PC-3 (cell line): ENCODE measurements around the gene D2HGDH. TPM values are rescaled to one million over a fixed set of nuclear protein-coding genes. Genes with fewer than 3 reads are reported as not detected.
"Not testable (repeated sequence)": the region's sequence is repeated elsewhere in the genome, so short reads cannot be mapped to it uniquely, and the experiment has no call there.

Source experiments
- ATAC-seq: fragments of 200-7000 bp; cut with Tn5 transposase; 2 replicates; pipeline ENCODE4 v1.9.1; 2020; ENCODE audit warnings: mild to moderate bottlenecking, moderate library complexity
- BruUV-seq: library from RNA; stranded (reverse); fragments of 400-500 nt; replicated peaks from 2 replicates; lab custom pipeline; 2021; lab: Mats Ljungman, UMichigan
- CTCF ChIA-PET: fragments of 300-600 bp; sonication (Branson Sonifier 250); formaldehyde crosslinking; loops from one replicate; lab custom pipeline; 2022; ENCODE audit warnings: antibody characterized with exemption; lab: Charles Lee
- POLR2A ChIA-PET: fragments of 300-600 bp; sonication (Branson Sonifier 250); formaldehyde crosslinking; loops from one replicate; lab custom pipeline; 2022; ENCODE audit warnings: antibody characterized with exemption; ENCODE audit not compliant: unreplicated experiment; lab: Charles Lee
- DNase-seq: peaks from one replicate; pipeline ENCODE4 v3.0.0-alpha.2; 2015
- H2AFZ ChIP-seq: fragments of 300-600 bp; sonication (generic); 2 replicates; pipeline ENCODE4 v1.6.0; 2016; ENCODE audit warnings: antibody characterized with exemption, low read length
- H3F3A ChIP-seq: fragments of 300-600 bp; sonication (generic); one replicate; pipeline ENCODE4 v1.6.0; 2017; ENCODE audit warnings: antibody characterized with exemption, low read length, control low read depth, mild to moderate bottlenecking; ENCODE audit not compliant: unreplicated experiment
- H3K27ac ChIP-seq: fragments of 300-600 bp; sonication (generic); 2 replicates; pipeline ENCODE4 v1.5.1; 2016; ENCODE audit warnings: mild to moderate bottlenecking, low read length
- H3K27me3 ChIP-seq: fragments of 300-600 bp; sonication (generic); 2 replicates; pipeline ENCODE4 v1.6.1; 2016; ENCODE audit warnings: low read length, mixed read lengths
- H3K36me3 ChIP-seq: fragments of 300-600 bp; sonication (generic); 2 replicates; pipeline ENCODE4 v1.6.1; 2016; ENCODE audit warnings: low read depth, mixed run types, low read length, mixed read lengths
- H3K4me1 ChIP-seq: fragments of 300-600 bp; sonication (generic); 2 replicates; pipeline ENCODE4 v1.5.1; 2016; ENCODE audit warnings: low read length; ENCODE audit not compliant: insufficient read depth
- H3K4me2 ChIP-seq: fragments of 300-600 bp; sonication (generic); 2 replicates; pipeline ENCODE4 v1.6.0; 2016; ENCODE audit warnings: low read length
- H3K4me3 ChIP-seq: fragments of 300-600 bp; sonication (generic); 2 replicates; pipeline ENCODE4 v1.5.1; 2016; ENCODE audit warnings: mild to moderate bottlenecking, low read length, mixed read lengths
- H3K79me2 ChIP-seq: fragments of 300-600 bp; sonication (generic); 2 replicates; pipeline ENCODE4 v1.6.1; 2017; ENCODE audit warnings: low read length, mixed read lengths
- H3K9ac ChIP-seq: fragments of 300-600 bp; sonication (generic); 2 replicates; pipeline ENCODE4 v1.6.0; 2016; ENCODE audit warnings: mild to moderate bottlenecking, low read length
- H3K9me2 ChIP-seq: fragments of 300-600 bp; sonication (generic); replicated peaks from 2 replicates; pipeline ENCODE4 v1.6.1; 2016; ENCODE audit warnings: mixed run types, low read length, mixed read lengths
- H3K9me3 ChIP-seq: fragments of 300-600 bp; sonication (generic); 2 replicates; pipeline ENCODE4 v1.6.1; 2016; ENCODE audit warnings: low read length, mixed read lengths
- H4K20me1 ChIP-seq: fragments of 300-600 bp; sonication (generic); 2 replicates; pipeline ENCODE4 v1.6.1; 2016; ENCODE audit warnings: low read length, mixed read lengths
- EZH2 ChIP-seq: fragments of 300-600 bp; sonication (generic); IDR thresholded peaks from one replicate; pipeline ENCODE4 v1.6.1; 2017; ENCODE audit warnings: antibody characterized with exemption, mild to moderate bottlenecking, low read length; ENCODE audit not compliant: unreplicated experiment
- EZH2phosphoT487 ChIP-seq: fragments of 300-600 bp; sonication (generic); IDR thresholded peaks from 2 replicates; pipeline ENCODE4 v1.6.1; 2018; ENCODE audit warnings: mild to moderate bottlenecking, antibody characterized with exemption, low read length, borderline replicate concordance
- intact Hi-C: fragments of 100-400 bp; cut with micrococcal nuclease; formaldehyde crosslinking; loops from 2 replicates; pipeline ENCODE4 v1.9.0; 2023
- total RNA-seq: library from RNA; depleted of rRNA; stranded (reverse); fragments of >200 nt; gene quantifications from 2 replicates; pipeline ENCODE4 v1.2.3, GENCODE V29; 2014
- TF ChIP-seq, protein P1 (sequence below): fragments of 300-600 bp; sonication (generic); conservative IDR thresholded peaks from 2 replicates; pipeline ENCODE4 v1.5.1; 2017; ENCODE audit warnings: antibody characterized with exemption, low read depth, mild to moderate bottlenecking, low read length

D2HGDH gene
- total RNA-seq, 1 experiment from 2014 or later = 28.5 TPM

DNA sequence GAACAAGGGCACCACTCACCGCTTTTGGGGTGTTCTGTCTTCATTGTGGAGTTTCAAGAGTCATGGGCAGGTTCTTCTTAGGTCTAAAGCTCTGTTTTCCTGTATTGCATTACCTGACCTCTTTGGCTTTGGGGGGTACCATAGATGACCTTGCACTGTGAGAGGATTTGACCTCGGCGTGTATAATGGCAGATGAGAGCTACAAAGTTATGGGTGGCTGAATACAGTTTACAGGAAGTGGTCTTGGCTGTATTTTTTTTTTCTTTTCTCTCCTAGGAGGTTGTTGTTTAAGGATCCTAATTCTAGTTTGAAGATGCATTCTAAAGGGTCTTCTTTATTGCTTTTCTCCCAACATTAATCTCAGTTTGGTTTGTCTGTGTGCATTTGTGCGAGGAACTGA is 53.7 kb downstream of the D2HGDH start:
- Histone ChIP-seq H3K27me3 (no peaks in the 10 kb centered on the region), H3K9me2 (no peaks in the 10 kb centered on the region), H3K9me3 (no peaks in the 10 kb centered on the region), H3K4me2 (no peak overlapping the region), H3K4me3 (no peak overlapping the region), H3K9ac (no peak overlapping the region), H2AFZ (no peak overlapping the region), H4K20me1 (no peaks in the 10 kb centered on the region), H3K4me1 (no peaks in the 10 kb centered on the region), H3K36me3 (no peaks in the 10 kb centered on the region), H3K27ac (no peak overlapping the region), H3K79me2 (no peaks in the 10 kb centered on the region), H3F3A (no peaks in the 10 kb centered on the region)
- intact Hi-C loops = no loop called here
- TF ChIP-seq EZH2phosphoT487 (no peak), EZH2 (no peak)
- TF ChIP-seq, protein P1, sequence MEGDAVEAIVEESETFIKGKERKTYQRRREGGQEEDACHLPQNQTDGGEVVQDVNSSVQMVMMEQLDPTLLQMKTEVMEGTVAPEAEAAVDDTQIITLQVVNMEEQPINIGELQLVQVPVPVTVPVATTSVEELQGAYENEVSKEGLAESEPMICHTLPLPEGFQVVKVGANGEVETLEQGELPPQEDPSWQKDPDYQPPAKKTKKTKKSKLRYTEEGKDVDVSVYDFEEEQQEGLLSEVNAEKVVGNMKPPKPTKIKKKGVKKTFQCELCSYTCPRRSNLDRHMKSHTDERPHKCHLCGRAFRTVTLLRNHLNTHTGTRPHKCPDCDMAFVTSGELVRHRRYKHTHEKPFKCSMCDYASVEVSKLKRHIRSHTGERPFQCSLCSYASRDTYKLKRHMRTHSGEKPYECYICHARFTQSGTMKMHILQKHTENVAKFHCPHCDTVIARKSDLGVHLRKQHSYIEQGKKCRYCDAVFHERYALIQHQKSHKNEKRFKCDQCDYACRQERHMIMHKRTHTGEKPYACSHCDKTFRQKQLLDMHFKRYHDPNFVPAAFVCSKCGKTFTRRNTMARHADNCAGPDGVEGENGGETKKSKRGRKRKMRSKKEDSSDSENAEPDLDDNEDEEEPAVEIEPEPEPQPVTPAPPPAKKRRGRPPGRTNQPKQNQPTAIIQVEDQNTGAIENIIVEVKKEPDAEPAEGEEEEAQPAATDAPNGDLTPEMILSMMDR = no peak
- CTCF ChIA-PET = no interaction called here
- ATAC-seq (no peak), DNase-seq (no peak)
- POLR2A ChIA-PET = interaction anchor here (0.6 kb wide), 1 partner anchor 23 kb away, joined by 4 read pairs; no protein-coding TSS in a partner anchor
- no TSS peak for BruUV-seq

DNA sequence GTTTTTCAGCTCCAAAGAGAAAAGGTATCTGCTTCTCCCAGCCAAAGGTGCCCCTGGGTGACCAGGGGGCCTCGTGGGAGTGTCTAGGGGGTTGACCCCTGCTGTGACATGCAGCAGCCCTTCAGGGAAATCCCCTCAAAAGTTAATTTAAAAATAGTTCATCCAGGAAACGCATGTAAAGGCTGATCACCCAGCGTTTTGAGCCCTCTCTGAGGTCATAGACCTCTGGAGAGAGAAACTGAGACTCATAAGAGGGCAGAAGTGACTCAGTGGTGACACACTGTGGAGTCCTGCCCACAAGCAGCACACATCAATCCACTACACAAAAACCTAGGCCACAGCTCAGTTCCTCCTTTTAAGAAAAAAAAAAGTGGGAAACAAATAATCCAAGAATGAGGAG is 54.1 kb downstream of the D2HGDH start:
- ChIA-PET POLR2A (no interaction called here), CTCF (no interaction called here)
- ATAC-seq = no peak
- Histone ChIP-seq H3K4me3 (no peak overlapping the region), H2AFZ (no peak overlapping the region), H3K27ac (no peak overlapping the region), H3F3A (no peaks in the 10 kb centered on the region), H3K36me3 (no peaks in the 10 kb centered on the region), H3K9ac (no peak overlapping the region), H3K9me2 (no peaks in the 10 kb centered on the region), H3K4me1 (no peaks in the 10 kb centered on the region), H3K27me3 (no peaks in the 10 kb centered on the region), H3K4me2 (no peak overlapping the region), H4K20me1 (no peaks in the 10 kb centered on the region), H3K9me3 (no peaks in the 10 kb centered on the region), H3K79me2 (no peaks in the 10 kb centered on the region)
- intact Hi-C loops = no loop called here
- BruUV-seq = no TSS peak
- DNase-seq = no peak
- TF ChIP-seq EZH2 (no peak), EZH2phosphoT487 (no peak)
- TF ChIP-seq, protein P1 = no peak

- intact Hi-C loops, BruUV-seq, H3K9me2 ChIP-seq: not testable (repeated sequence)
These were observed 57.0 kb downstream of the D2HGDH start for GRCh38 chr2:241791385-241791784.

More at GRCh38 chr2:241791385-241791784, 57.0 kb downstream of the D2HGDH start:
- H3K4me3 ChIP-seq, H3K4me2 ChIP-seq, H2AFZ ChIP-seq, H3K9me3 ChIP-seq, H3K79me2 ChIP-seq, H3K27me3 ChIP-seq, ATAC-seq, H4K20me1 ChIP-seq, H3F3A ChIP-seq, H3K4me1 ChIP-seq, H3K9ac ChIP-seq, CTCF ChIA-PET, H3K36me3 ChIP-seq, POLR2A ChIA-PET, H3K27ac ChIP-seq: not testable (repeated sequence)
- peak; percentile 59 for DNase-seq
